SK-N-SH (cell line): ENCODE data around the gene FAM168A. TPM values are rescaled to one million over a fixed set of nuclear protein-coding genes. Genes with fewer than 3 reads are reported as not detected.

Source experiments
- CTCF ChIA-PET: fragments of 300-600, 350-600 bp; formaldehyde crosslinking; extraction: SDS; loops from one replicate; lab custom pipeline; 2021; lab: Yijun Ruan, JAX
- POLR2A ChIA-PET: fragments of 350-600 bp; sonication (Branson Sonifier 250); formaldehyde crosslinking; extraction: SDS; loops from one replicate; lab custom pipeline; 2020; ENCODE audit warnings: antibody characterized with exemption, inconsistent platforms; lab: Yijun Ruan, JAX
- DNase-seq: peaks from one replicate; pipeline ENCODE4 v3.0.0; 2012
- H2AFZ ChIP-seq: fragments of 200-600 bp; sonication (generic); 2 replicates; pipeline ENCODE4 v1.8.1; 2016; ENCODE audit warnings: antibody characterized with exemption, mild to moderate bottlenecking, low read depth
- H3F3A ChIP-seq: fragments of 200-600 bp; sonication (generic); replicated peaks from 2 replicates; pipeline ENCODE3; 2016; ENCODE audit warnings: antibody characterized with exemption, mild to moderate bottlenecking; ENCODE audit not compliant: insufficient read depth
- H3K27ac ChIP-seq, 2 experiments: fragments of 200-500 bp in 1 of 2; fragments of 200-600 bp in 1 of 2; sonication (Bioruptor generic) in 1 of 2; sonication (generic), shearing (Covaris generic) in 1 of 2; 2 replicates each; pipeline versions ENCODE4 v1.5.1 to v1.6.1; 2014 to 2016; ENCODE audit warnings: low read depth in 2 of 2, inconsistent platforms in 1 of 2, low read length in 1 of 2, mild to moderate bottlenecking in 1 of 2, mixed read lengths in 1 of 2
- H3K27me3 ChIP-seq: fragments of 200-600 bp; sonication (generic), shearing (Covaris generic); 2 replicates; pipeline ENCODE4 v1.6.1; 2016; ENCODE audit warnings: mixed run types; ENCODE audit not compliant: insufficient read depth
- H3K36me3 ChIP-seq, 2 experiments: fragments of 200-500 bp in 1 of 2; fragments of 200-600 bp in 1 of 2; sonication (Bioruptor generic) in 1 of 2; sonication (generic) in 1 of 2; replicated peaks in 1 of 2; 2 replicates each; pipeline versions ENCODE3 to v1.5.1; 2014 to 2016; ENCODE audit warnings: low read length in 1 of 2, mild to moderate bottlenecking in 1 of 2; ENCODE audit not compliant: insufficient read depth in 2 of 2, control insufficient read depth in 1 of 2
- H3K4me1 ChIP-seq, 2 experiments: fragments of 200-500 bp in 1 of 2; fragments of 200-600 bp in 1 of 2; sonication (Bioruptor generic) in 1 of 2; sonication (generic), shearing (Covaris generic) in 1 of 2; 2 replicates each; pipeline versions ENCODE4 v1.5.1 to v1.6.1; 2014 to 2016; ENCODE audit warnings: low read depth in 1 of 2, low read length in 1 of 2, mixed run types in 1 of 2; ENCODE audit not compliant: insufficient read depth in 2 of 2, control insufficient read depth in 1 of 2
- H3K4me2 ChIP-seq: fragments of 200-600 bp; sonication (generic), shearing (Covaris generic); 2 replicates; pipeline ENCODE4 v1.6.1; 2017; ENCODE audit warnings: mixed run types
- H3K4me3 ChIP-seq, 2 experiments: fragments of 200-500 bp in 1 of 2; fragments of 200-600 bp in 1 of 2; sonication (Bioruptor generic) in 1 of 2; sonication (generic), shearing (Covaris generic) in 1 of 2; 2 replicates each; pipeline versions ENCODE4 v1.5.1 to v1.8.1; 2014 to 2016; ENCODE audit warnings: low read depth in 2 of 2, inconsistent platforms in 1 of 2, low read length in 1 of 2, mild to moderate bottlenecking in 1 of 2, mixed read lengths in 1 of 2, moderate library complexity in 1 of 2
- H3K79me2 ChIP-seq: fragments of 200-600 bp; sonication (generic); 2 replicates; pipeline ENCODE4 v1.8.1; 2017; ENCODE audit warnings: mild to moderate bottlenecking; ENCODE audit not compliant: insufficient read depth
- H3K9ac ChIP-seq: fragments of 200-600 bp; sonication (generic); 2 replicates; pipeline ENCODE4 v1.6.1; 2017; ENCODE audit warnings: mixed run types
- H3K9me2 ChIP-seq: fragments of 200-600 bp; sonication (generic); 2 replicates; pipeline ENCODE4 v1.6.1; 2017; ENCODE audit warnings: mixed run types
- H3K9me3 ChIP-seq: fragments of 200-600 bp; sonication (generic); 2 replicates; pipeline ENCODE4 v1.6.1; 2017; ENCODE audit warnings: mixed run types, mild to moderate bottlenecking, moderate library complexity
- H4K20me1 ChIP-seq: fragments of 200-600 bp; sonication (generic); 2 replicates; pipeline ENCODE4 v1.6.1; 2017; ENCODE audit warnings: mild to moderate bottlenecking, mixed run types; ENCODE audit not compliant: insufficient read depth
- CTCF ChIP-seq: fragments of 200-600 bp; sonication (generic); IDR thresholded peaks from 2 replicates; pipeline ENCODE4 v1.6.1; 2017; ENCODE audit warnings: antibody characterized with exemption, mild to moderate bottlenecking, moderate library complexity
- ELF1 ChIP-seq: IDR thresholded peaks from 2 replicates; pipeline ENCODE4 v1.4.0; 2012
- EP300 ChIP-seq, 2 experiments: IDR thresholded peaks; 2 replicates each; pipeline versions ENCODE4 v1.4.0 to v1.6.1; 2012; ENCODE audit warnings: borderline replicate concordance in 1 of 2, low read depth in 1 of 2, low read length in 1 of 2
- EZH2phosphoT487 ChIP-seq: fragments of 200-600 bp; sonication (generic); IDR thresholded peaks from 2 replicates; pipeline ENCODE4 v1.6.1; 2017; ENCODE audit warnings: low read depth, mixed run types, mild to moderate bottlenecking, antibody characterized with exemption, moderate library complexity, borderline replicate concordance
- FOXJ3 ChIP-seq: sonication (generic); formaldehyde crosslinking; IDR thresholded peaks from 2 replicates; pipeline ENCODE4 v1.5.1; 2020; ENCODE audit warnings: mild to moderate bottlenecking, missing genetic modification reagents
- FOXM1 ChIP-seq: IDR thresholded peaks from 2 replicates; pipeline ENCODE4 v1.4.0; 2012; ENCODE audit warnings: low read depth, mild to moderate bottlenecking
- GABPA ChIP-seq: IDR thresholded peaks from 2 replicates; pipeline ENCODE4 v1.4.0; 2012; ENCODE audit warnings: low read depth, mild to moderate bottlenecking
- GATA2 ChIP-seq: sonication (generic); formaldehyde crosslinking; IDR thresholded peaks from 2 replicates; pipeline ENCODE4 v1.5.0; 2020; ENCODE audit warnings: mild to moderate bottlenecking, missing genetic modification reagents
- JUND ChIP-seq: IDR thresholded peaks from 2 replicates; pipeline ENCODE4 v1.4.0; 2012
- MAX ChIP-seq: IDR thresholded peaks from 2 replicates; pipeline ENCODE4 v1.4.0; 2012; ENCODE audit warnings: low read depth
- MEF2A ChIP-seq: IDR thresholded peaks from 2 replicates; pipeline ENCODE4 v1.4.0; 2012; ENCODE audit warnings: low read depth, borderline replicate concordance
- NFIC ChIP-seq: IDR thresholded peaks from 2 replicates; pipeline ENCODE4 v1.4.0; 2012; ENCODE audit warnings: borderline replicate concordance
- PBX3 ChIP-seq: IDR thresholded peaks from 2 replicates; pipeline ENCODE4; 2012
- POLR2AphosphoS5 ChIP-seq: IDR thresholded peaks from 2 replicates; pipeline ENCODE4 v1.6.1; 2012; ENCODE audit warnings: low read depth, low read length
- RCOR1 ChIP-seq: fragments of 150-350 bp; IDR thresholded peaks from 2 replicates; pipeline ENCODE4 v1.6.1; 2017; ENCODE audit warnings: antibody characterized with exemption, low read length
- REST ChIP-seq: IDR thresholded peaks from 2 replicates; pipeline ENCODE4 v1.6.1; 2012; ENCODE audit warnings: mild to moderate bottlenecking, low read depth, low read length, moderate library complexity
- RXRA ChIP-seq: IDR thresholded peaks from 2 replicates; pipeline ENCODE4 v1.4.0; 2012; ENCODE audit warnings: low read depth, mild to moderate bottlenecking, borderline replicate concordance
- SIN3A ChIP-seq: IDR thresholded peaks from 2 replicates; pipeline ENCODE4 v1.6.1; 2012; ENCODE audit warnings: low read depth, mild to moderate bottlenecking, low read length, moderate library complexity, borderline replicate concordance
- SMC3 ChIP-seq: IDR thresholded peaks from 2 replicates; pipeline ENCODE4 v1.6.1; 2012; ENCODE audit warnings: low read depth, low read length, improper control_type of control experiment
- TCF12 ChIP-seq: IDR thresholded peaks from 2 replicates; pipeline ENCODE4 v1.4.0; 2012
- ZBTB33 ChIP-seq: IDR thresholded peaks from 2 replicates; pipeline ENCODE4 v1.4.0; 2012; ENCODE audit warnings: low read depth, borderline replicate concordance
- WGBS: methylation state at CpG from one replicate; pipeline ENCODE4 v1.1.6; 2017; ENCODE audit warnings: low lambda C conversion rate; 5-methylcytosine and 5-hydroxymethylcytosine counted together
- polyA plus RNA-seq, 3 experiments: library from polyadenylated mRNA; depleted of rRNA; stranded (reverse); fragments of >200 nt; gene quantifications; 2 replicates each; pipeline ENCODE4 v1.2.3, GENCODE V29; 2012

FAM168A gene
- polyA plus RNA-seq, 1 of the 3 experiments (the other 2 are of a cell fraction), result 17.8 TPM

GRCh38 chr11:73412308-73412707, 185.6 kb downstream of the FAM168A start:
- 80% methylated on average over 3 of the region's 3 CpGs for WGBS
- ChIA-PET POLR2A (no interaction called here), CTCF (interaction anchor here (0.6 to 5.8 kb wide), 4 partner anchors 12 to 249 kb away, joined by 3 to 24 read pairs (median 4); no protein-coding TSS in a partner anchor)
- DNase-seq, result no peak
- Histone ChIP-seq H3F3A (peaks cover 25% of the 10 kb centered on the region), H3K9me3 (no peaks in the 10 kb centered on the region), H4K20me1 (no peaks in the 10 kb centered on the region), H3K79me2 (no peaks in the 10 kb centered on the region), H3K4me1 (peaks cover 9 to 28% of the 10 kb centered on the region in 2 experiments), H3K9me2 (no peaks in the 10 kb centered on the region), H3K27me3 (no peaks in the 10 kb centered on the region), H3K9ac (no peak overlapping the region), H2AFZ (no peak overlapping the region)
- TF ChIP-seq POLR2AphosphoS5, result no peak
- TF ChIP-seq NFIC, result no peak
- TF ChIP-seq RCOR1, result no peak
- no peak for TF ChIP-seq JUND
- TF ChIP-seq GABPA, result no peak
- TF ChIP-seq ZBTB33, result no peak
- TF ChIP-seq MEF2A, result no peak
- 0 out of 2 replicates have a peak, but pooled peaks have one; percentile 9 for TF ChIP-seq PBX3
- no peak for TF ChIP-seq EP300 (IDR thresholded peaks at IDR 0.05; ENCODE audit: borderline replicate concordance in 1 of 2, low read depth in 1 of 2, low read length in 1 of 2)
- TF ChIP-seq, all 33 proteins: peak for 1
- Histone ChIP-seq H3K36me3 (peaks cover 6 to 8% of the 10 kb centered on the region in 2 experiments), H3K4me3 (no peak overlapping the region), H3K27ac (peak overlapping the region in 1 of 2 experiments; percentile 7; a peak in 1 of 4 replicates), H3K4me2 (no peak overlapping the region)

- Histone ChIP-seq H3K4me2 (no peak overlapping the region), H3F3A (peaks cover 15% of the 10 kb centered on the region), H3K9ac (no peak overlapping the region), H3K36me3 (peaks cover 6 to 18% of the 10 kb centered on the region in 2 experiments), H3K79me2 (no peaks in the 10 kb centered on the region), H3K27me3 (no peaks in the 10 kb centered on the region), H3K4me1 (peaks cover 6 to 18% of the 10 kb centered on the region in 2 experiments), H3K4me3 (no peak overlapping the region), H4K20me1 (no peaks in the 10 kb centered on the region), H2AFZ (no peak overlapping the region), H3K27ac (0 out of 4 replicates have a peak overlapping the region, but pooled peaks of 1 of the 2 experiments have one; percentile 15), H3K9me3 (no peaks in the 10 kb centered on the region), H3K9me2 (no peaks in the 10 kb centered on the region)
- WGBS, result 91% methylated on average over 2 of the region's 2 CpGs
- no peak for DNase-seq
- CTCF ChIA-PET, result interaction anchor here (0.6 to 2.9 kb wide), 9 partner anchors 11 to 250 kb away, joined by 3 to 15 read pairs (median 4); no protein-coding TSS in a partner anchor
- POLR2A ChIA-PET, result no interaction called here
- TF ChIP-seq ELF1 (no peak), SIN3A (no peak), GATA2 (no peak), NFIC (no peak), SMC3 (no peak), FOXJ3 (CRISPR knock-in tag) (no peak), CTCF (no peak), REST (no peak), FOXM1 (no peak), TCF12 (no peak), MAX (no peak), EZH2phosphoT487 (no peak), RXRA (no peak)
Measured at GRCh38 chr11:73411031-73411430, 186.9 kb downstream of the FAM168A start.
